SH-SY5Y (cell line): Measurements from ENCODE around the gene ENGASE.

Source experiments
- GATA2 ChIP-seq: IDR thresholded peaks from 2 replicates; pipeline ENCODE4 v1.6.1; 2011; ENCODE audit warnings: mild to moderate bottlenecking, low read depth, low read length
- GATA3 ChIP-seq: IDR thresholded peaks from 2 replicates; pipeline ENCODE4 v1.6.1; 2011; ENCODE audit warnings: low read depth, mild to moderate bottlenecking, low read length, moderate library complexity

DNA sequence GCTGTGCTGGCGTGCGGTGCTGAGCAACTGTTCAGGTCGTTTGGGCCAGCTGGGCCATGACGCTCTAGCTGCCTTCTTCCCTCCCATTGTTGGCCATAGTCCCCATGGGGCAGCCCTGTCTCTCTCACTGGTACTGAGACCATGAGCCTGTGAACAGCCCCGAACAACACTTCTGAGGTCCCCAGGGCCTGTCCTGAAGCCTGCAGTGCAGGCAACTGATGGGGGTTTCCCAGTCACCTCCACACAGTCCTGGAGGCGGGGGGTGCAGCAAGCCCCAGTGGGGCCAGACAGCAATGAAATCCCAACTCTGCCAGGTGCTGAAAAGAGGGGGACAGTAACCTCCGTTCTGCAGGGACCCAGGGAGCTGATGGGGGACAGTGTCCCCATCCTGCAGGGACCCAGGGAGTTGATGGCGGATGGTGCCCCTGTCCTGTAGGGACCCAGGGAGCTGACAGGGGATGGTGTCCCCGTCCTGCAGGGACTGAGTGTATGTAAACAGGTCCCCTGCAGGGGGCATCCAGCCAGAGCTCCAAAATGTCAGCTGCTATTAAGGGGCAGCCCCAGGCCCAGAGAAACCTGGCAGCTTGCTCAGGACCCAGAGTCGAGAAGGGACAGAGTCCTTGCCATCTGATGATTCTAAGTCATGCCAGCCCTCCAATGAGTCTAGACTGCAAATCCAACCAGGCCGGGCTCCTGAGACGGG is 30.4 kb downstream of the ENGASE start:
- TF ChIP-seq GATA2 (no peak), GATA3 (no peak)
